H1 (cell line): ENCODE measurements around the gene ME1. TPM values are rescaled to one million over a fixed set of nuclear protein-coding genes. Genes with fewer than 3 reads are reported as not detected.

ENCODE experiments used
- CTCF ChIA-PET: fragments of 300-600 bp; sonication (Branson Sonifier 250); formaldehyde crosslinking; loops from one replicate; lab custom pipeline; 2021; ENCODE audit not compliant: partially characterized antibody; lab: Charles Lee
- POLR2A ChIA-PET: fragments of 300-600 bp; sonication (Branson Sonifier 250); formaldehyde crosslinking; loops from one replicate; lab custom pipeline; 2021; ENCODE audit warnings: inconsistent platforms; ENCODE audit not compliant: partially characterized antibody; lab: Charles Lee
- DNase-seq, 2 experiments: peaks; one replicate each; pipeline versions ENCODE4 v3.0.0 to v3.0.0-alpha.2; 2010 to 2022; ENCODE audit warnings: low spot score in 2 of 2, low read depth in 1 of 2, mixed read lengths in 1 of 2
- FAIRE-seq: peaks from 2 replicates; lab custom pipeline; 2011; peaks lifted over from hg19 to GRCh38; lab: Jason Lieb, UNC
- H2AFZ ChIP-seq: 2 replicates; pipeline ENCODE4 v1.8.1; 2012; ENCODE audit warnings: low read length, inconsistent platforms
- H2AK5ac ChIP-seq: 2 replicates; pipeline ENCODE4 v1.6.1; 2013; ENCODE audit warnings: low read depth, low read length
- H2BK120ac ChIP-seq: replicated peaks from 2 replicates; pipeline ENCODE3; 2013; ENCODE audit warnings: low read depth, low read length, inconsistent platforms
- H2BK12ac ChIP-seq: 2 replicates; pipeline ENCODE4 v1.6.1; 2013; ENCODE audit warnings: low read depth, low read length
- H2BK15ac ChIP-seq: 2 replicates; pipeline ENCODE4 v1.6.1; 2013; ENCODE audit warnings: low read length
- H2BK20ac ChIP-seq: 2 replicates; pipeline ENCODE4 v1.6.1; 2013; ENCODE audit warnings: low read length
- H2BK5ac ChIP-seq: 2 replicates; pipeline ENCODE4 v1.6.1; 2013; ENCODE audit warnings: low read depth, low read length
- H3K14ac ChIP-seq: 2 replicates; pipeline ENCODE4 v1.6.1; 2013; ENCODE audit warnings: inconsistent platforms; ENCODE audit not compliant: insufficient read length
- H3K18ac ChIP-seq: 2 replicates; pipeline ENCODE4 v1.6.1; 2013; ENCODE audit warnings: low read length; ENCODE audit errors: extremely low read depth
- H3K23ac ChIP-seq: 2 replicates; pipeline ENCODE4 v1.6.1; 2013; ENCODE audit warnings: inconsistent platforms; ENCODE audit not compliant: insufficient read length
- H3K23me2 ChIP-seq: 2 replicates; pipeline ENCODE4 v1.6.1; 2013; ENCODE audit warnings: low read depth, low read length
- H3K27ac ChIP-seq: 2 replicates; pipeline ENCODE4 v1.6.1; 2011; ENCODE audit warnings: low read depth, low read length, inconsistent platforms
- H3K27me3 ChIP-seq, 4 experiments: replicated peaks in 1 of 4; 1 replicate in 1 of 4; 2 replicates in 3 of 4; pipeline versions ENCODE4 v1.6.1 to v1.8.1; 2011 to 2013; ENCODE audit warnings: low read length in 3 of 4, mild to moderate bottlenecking in 3 of 4, inconsistent platforms in 2 of 4, mixed read lengths in 2 of 4, moderate library complexity in 1 of 4; ENCODE audit not compliant: control insufficient read depth in 3 of 4, insufficient read depth in 3 of 4; ENCODE audit errors: extremely low read depth in 1 of 4
- H3K36me3 ChIP-seq, 4 experiments: 2 replicates each; pipeline versions ENCODE4 v1.6.1 to v1.8.1; 2011 to 2013; ENCODE audit warnings: mild to moderate bottlenecking in 4 of 4, low read length in 3 of 4, moderate library complexity in 2 of 4, control low read depth in 1 of 4, inconsistent platforms in 1 of 4; ENCODE audit not compliant: insufficient read depth in 4 of 4, control insufficient read depth in 2 of 4
- H3K4ac ChIP-seq: replicated peaks from 2 replicates; pipeline ENCODE3; 2013; ENCODE audit warnings: low read length, low read depth, mixed read lengths, inconsistent platforms; ENCODE audit not compliant: insufficient read length
- H3K4me1 ChIP-seq, 4 experiments: replicated peaks in 1 of 4; 1 replicate in 1 of 4; 2 replicates in 3 of 4; pipeline versions ENCODE4 v1.6.1 to v1.8.1; 2011 to 2013; ENCODE audit warnings: low read length in 3 of 4, inconsistent platforms in 2 of 4, mixed read lengths in 1 of 4; ENCODE audit not compliant: insufficient read depth in 4 of 4, control insufficient read depth in 3 of 4
- H3K4me2 ChIP-seq, 2 experiments: 2 replicates each; pipeline versions ENCODE4 v1.6.1 to v1.8.1; 2011 to 2013; ENCODE audit warnings: low read depth in 2 of 2, low read length in 2 of 2, control low read depth in 1 of 2, inconsistent platforms in 1 of 2, mild to moderate bottlenecking in 1 of 2; ENCODE audit not compliant: insufficient read depth in 1 of 2
- H3K4me3 ChIP-seq, 4 experiments: fragments of 200-600, 300-600 bp in 1 of 4; sonication (generic), shearing (Covaris generic), sonication (Bioruptor Twin) in 1 of 4; 2 replicates each; pipeline versions ENCODE4 v1.5.1 to v1.8.1; 2011 to 2016; ENCODE audit warnings: low read length in 4 of 4, low read depth in 3 of 4, control low read depth in 2 of 4, inconsistent platforms in 2 of 4, mild to moderate bottlenecking in 2 of 4, mixed read lengths in 1 of 4, moderate library complexity in 1 of 4; ENCODE audit not compliant: insufficient read depth in 2 of 4; ENCODE audit errors: extremely low read depth in 1 of 4
- H3K56ac ChIP-seq: replicated peaks from 2 replicates; pipeline ENCODE3; 2013; ENCODE audit warnings: low read depth, mild to moderate bottlenecking, mixed read lengths, low read length, inconsistent platforms; ENCODE audit not compliant: insufficient read length
- H3K79me1 ChIP-seq: 2 replicates; pipeline ENCODE4 v1.6.1; 2013; ENCODE audit warnings: low read depth, low read length, control low read depth
- H3K79me2 ChIP-seq, 2 experiments: 2 replicates each; pipeline versions ENCODE4 v1.6.1 to v1.8.1; 2012 to 2013; ENCODE audit warnings: low read length in 2 of 2, mild to moderate bottlenecking in 2 of 2, inconsistent platforms in 1 of 2; ENCODE audit not compliant: insufficient read depth in 2 of 2, control insufficient read depth in 1 of 2
- H3K9ac ChIP-seq, 4 experiments: replicated peaks in 1 of 4; 1 replicate in 1 of 4; 2 replicates in 3 of 4; pipeline versions ENCODE4 v1.6.1 to v1.8.1; 2011 to 2013; ENCODE audit warnings: low read depth in 3 of 4, low read length in 3 of 4, control low read depth in 2 of 4, mild to moderate bottlenecking in 2 of 4, moderate library complexity in 2 of 4, inconsistent platforms in 1 of 4; ENCODE audit errors: extremely low read depth in 1 of 4
- H3K9me3 ChIP-seq, 2 experiments: 2 replicates each; pipeline versions ENCODE4 v1.6.1 to v1.8.1; 2012 to 2013; ENCODE audit warnings: mild to moderate bottlenecking in 2 of 2, moderate library complexity in 2 of 2, control low read depth in 1 of 2, inconsistent platforms in 1 of 2, low read depth in 1 of 2, low read length in 1 of 2, mixed read lengths in 1 of 2; ENCODE audit not compliant: insufficient read depth in 2 of 2
- H4K20me1 ChIP-seq, 2 experiments: replicated peaks in 1 of 2; 2 replicates each; pipeline versions ENCODE3 to v1.8.1; 2011 to 2013; ENCODE audit warnings: inconsistent platforms in 2 of 2, low read length in 2 of 2, mild to moderate bottlenecking in 1 of 2; ENCODE audit not compliant: insufficient read depth in 2 of 2, control insufficient read depth in 1 of 2
- H4K5ac ChIP-seq: 2 replicates; pipeline ENCODE4 v1.6.1; 2013; ENCODE audit warnings: low read length, low read depth, mixed read lengths, inconsistent platforms; ENCODE audit not compliant: insufficient read length
- H4K8ac ChIP-seq: 2 replicates; pipeline ENCODE4 v1.8.0; 2013; ENCODE audit warnings: mild to moderate bottlenecking, moderate library complexity, low read length, inconsistent platforms; ENCODE audit not compliant: insufficient read depth; ENCODE audit errors: extremely low read depth
- H4K91ac ChIP-seq: replicated peaks from 2 replicates; pipeline ENCODE3; 2013; ENCODE audit warnings: low read length, mixed read lengths, inconsistent platforms; ENCODE audit not compliant: insufficient read length
- ASH2L ChIP-seq: fragments of 200-600, 300-600 bp; sonication (generic); IDR thresholded peaks from one replicate; pipeline ENCODE4 v1.7.1; 2017; ENCODE audit warnings: low read length
- ATF3 ChIP-seq: IDR thresholded peaks from 2 replicates; pipeline ENCODE4 v1.6.1; 2011; ENCODE audit warnings: low read depth, mild to moderate bottlenecking, low read length; ENCODE audit not compliant: insufficient read depth
- CBX8 ChIP-seq: fragments of 300-800, 300-1000 bp; sonication (generic); IDR thresholded peaks from 2 replicates; pipeline ENCODE4 v1.7.1; 2016; ENCODE audit warnings: low read depth, low read length, borderline replicate concordance
- EP300 ChIP-seq, 2 experiments: IDR thresholded peaks; 1 replicate in 1 of 2; 2 replicates in 1 of 2; pipeline ENCODE4 v1.6.1; 2011 to 2012; ENCODE audit warnings: low read depth in 2 of 2, low read length in 2 of 2, mild to moderate bottlenecking in 2 of 2, borderline replicate concordance in 1 of 2, inconsistent platforms in 1 of 2, moderate library complexity in 1 of 2
- JUN ChIP-seq: IDR thresholded peaks from 2 replicates; pipeline ENCODE4 v1.6.1; 2011; ENCODE audit warnings: low read depth, mild to moderate bottlenecking, improper control_type of control experiment, low read length
- KDM4A ChIP-seq: IDR thresholded peaks from one replicate; pipeline ENCODE4 v1.7.1; 2012; ENCODE audit warnings: low read depth, mild to moderate bottlenecking, moderate library complexity, low read length, inconsistent platforms; ENCODE audit not compliant: severe bottlenecking
- KDM5A ChIP-seq: fragments of 200-600 bp; IDR thresholded peaks from 2 replicates; pipeline ENCODE4 v1.7.1; 2012; ENCODE audit warnings: mild to moderate bottlenecking, low read length, inconsistent platforms, mixed read lengths
- PHF8 ChIP-seq: fragments of 200-600 bp; sonication (generic); conservative IDR thresholded peaks from 2 replicates; pipeline ENCODE4 v1.7.1; 2012; ENCODE audit warnings: low read depth, mild to moderate bottlenecking, inconsistent platforms, low read length, moderate library complexity
- RAD21 ChIP-seq, 2 experiments: IDR thresholded peaks in 1 of 2; conservative IDR thresholded peaks in 1 of 2; 2 replicates each; pipeline ENCODE4 v1.6.1; 2011; ENCODE audit warnings: low read depth in 2 of 2, low read length in 2 of 2, improper control_type of control experiment in 1 of 2, inconsistent platforms in 1 of 2, mild to moderate bottlenecking in 1 of 2, moderate library complexity in 1 of 2
- RNF2 ChIP-seq: fragments of 200-900, 300-1000 bp; sonication (generic); IDR thresholded peaks from 2 replicates; pipeline ENCODE4 v1.7.1; 2016; ENCODE audit warnings: borderline replicate concordance, low read depth, mild to moderate bottlenecking, antibody characterized with exemption, low read length; ENCODE audit not compliant: poor library complexity, severe bottlenecking; ENCODE audit errors: missing control alignments
- SIX5 ChIP-seq: IDR thresholded peaks from 2 replicates; pipeline ENCODE4 v1.6.1; 2011; ENCODE audit warnings: mild to moderate bottlenecking, low read depth, low read length
- SP1 ChIP-seq: IDR thresholded peaks from 2 replicates; pipeline ENCODE4 v1.6.1; 2011; ENCODE audit warnings: low read depth, low read length
- TAF1 ChIP-seq: IDR thresholded peaks from 2 replicates; pipeline ENCODE4 v1.6.1; 2011; ENCODE audit warnings: mild to moderate bottlenecking, low read depth, low read length
- TCF12 ChIP-seq: IDR thresholded peaks from 2 replicates; pipeline ENCODE4 v1.6.1; 2011; ENCODE audit warnings: low read depth, mild to moderate bottlenecking, low read length
- WGBS, 2 experiments: shearing (Covaris generic) in 1 of 2; methylation state at CpG; one replicate each; pipeline versions ENCODE4 v1.1.6 to v1.1.7; 2013 to 2015; ENCODE audit warnings: low lambda C conversion rate in 2 of 2, mixed read lengths in 2 of 2, inconsistent platforms in 1 of 2, low coverage in 1 of 2, missing lambda C conversion rate in 1 of 2; ENCODE audit not compliant: insufficient replicate concordance in 2 of 2, insufficient coverage in 1 of 2, insufficient read length in 1 of 2; ENCODE audit errors: extremely low coverage in 1 of 2, missing lambda C conversion rate in 1 of 2; 5-methylcytosine and 5-hydroxymethylcytosine counted together
- polyA plus RNA-seq, 7 experiments: library from polyadenylated mRNA; depleted of rRNA in 3 of 7; stranded (reverse) in 5 of 7; unstranded in 2 of 7; fragments of >200 nt in 5 of 7; fragments of 200-250 nt in 2 of 7; gene quantifications; 1 replicate in 5 of 7; 2 replicates in 1 of 7; 4 replicates in 1 of 7; pipeline versions ENCODE4 v1.2.1 to v1.2.3, GENCODE V29; 2011 to 2013; ENCODE audit warnings: missing spikeins in 2 of 7, mixed read lengths in 2 of 7
- total RNA-seq: library from RNA; stranded (reverse); fragmentation: NEBNext Ultra II Directional; extraction: Animal tissue kit (Norgen Biotek cat#: 25700); gene quantifications from 2 replicates; pipeline ENCODE4 v1.2.1, GENCODE V29; 2021

ME1 gene
- total and polyA plus RNA-seq, 2 of the 8 experiments (the other 6 are each of a cell fraction or from before 2014, with no cell fraction given): 1.3 to 3.9 TPM

GRCh38 chr6:83303426-83303825 is 127.4 kb downstream of the ME1 start:
- no peaks in the 10 kb centered on the region for H3K23me2 ChIP-seq
- H2BK12ac ChIP-seq: no peak overlapping the region
- CTCF ChIA-PET: no interaction called here
- H4K91ac ChIP-seq: no peak overlapping the region
- no peak for DNase-seq
- H3K36me3 ChIP-seq: no peaks in the 10 kb centered on the region
- H3K4ac ChIP-seq: no peak overlapping the region
- H2AK5ac ChIP-seq: no peak overlapping the region
- H3K4me2 ChIP-seq: no peak overlapping the region
- H3K9me3 ChIP-seq: no peaks in the 10 kb centered on the region
- H4K8ac ChIP-seq: no peak overlapping the region
- POLR2A ChIA-PET: no interaction called here
- H2BK5ac ChIP-seq: no peak overlapping the region
- no peaks in the 10 kb centered on the region for H3K4me1 ChIP-seq
- no peak for FAIRE-seq
- no peaks in the 10 kb centered on the region for H4K20me1 ChIP-seq
- no peak overlapping the region for H3K4me3 ChIP-seq
- no peak overlapping the region for H3K56ac ChIP-seq
- no peak overlapping the region for H2AFZ ChIP-seq
- 83% methylated on average over 1 of the region's 1 CpG; no CpG with 5 or more reads in 1 of the 2 experiments for WGBS, 2 experiments
- no peak overlapping the region for H2BK15ac ChIP-seq
- H3K23ac ChIP-seq: no peak overlapping the region
- no peak overlapping the region for H4K5ac ChIP-seq
- H3K79me2 ChIP-seq: no peaks in the 10 kb centered on the region
- no peak overlapping the region for H3K18ac ChIP-seq
- no peak overlapping the region for H2BK20ac ChIP-seq
- no peak overlapping the region for H2BK120ac ChIP-seq
- no peak overlapping the region for H3K27ac ChIP-seq
- no peaks in the 10 kb centered on the region for H3K79me1 ChIP-seq
- no peak overlapping the region for H3K9ac ChIP-seq
- H3K14ac ChIP-seq: no peak overlapping the region
- no peaks in the 10 kb centered on the region for H3K27me3 ChIP-seq
- no peak for TF ChIP-seq TCF12
- TF ChIP-seq PHF8: no peak
- TF ChIP-seq TAF1: no peak
- TF ChIP-seq ATF3: no peak
- no peak for TF ChIP-seq CBX8
- TF ChIP-seq ASH2L: no peak
- no peak for TF ChIP-seq SIX5
- no peak for TF ChIP-seq RAD21 (IDR thresholded peaks at IDR 0.05 in 1 of 2, conservative IDR thresholded peaks at IDR 0.05 in 1 of 2; ENCODE audit: low read depth in 2 of 2, low read length in 2 of 2)
- TF ChIP-seq RNF2: no peak
- TF ChIP-seq KDM4A: no peak
- no peak for TF ChIP-seq KDM5A
- TF ChIP-seq SP1: no peak
- TF ChIP-seq JUN: no peak
- no peak for TF ChIP-seq EP300 (IDR thresholded peaks at IDR 0.05; ENCODE audit: borderline replicate concordance in 1 of 2, low read depth in 2 of 2, low read length in 2 of 2)
